MM.1S (cell line): ENCODE measurements around the gene PCGF3.

Source experiments
- CTCF ChIP-seq: fragments of 300-600 bp; sonication (generic); IDR thresholded peaks from 2 replicates; pipeline ENCODE4 v1.5.1; 2016; ENCODE audit warnings: antibody characterized with exemption, low read length, mixed read lengths
- EZH2 ChIP-seq: fragments of 300-600 bp; sonication (generic); optimal IDR thresholded peaks from 2 replicates; pipeline ENCODE3; 2017; ENCODE audit warnings: low read depth, mild to moderate bottlenecking, antibody characterized with exemption, low read length, mixed read lengths

GRCh38 chr4:656436-657337, 48.9 kb upstream of the PCGF3 start:
- no peak for TF ChIP-seq EZH2
- no peak for TF ChIP-seq CTCF
